NCI-H524 (cell line): ENCODE results near the gene CNIH2.

Experiments
- DNase-seq, 2 experiments: peaks; one replicate each; lab custom pipeline; 2025; lab: John Stamatoyannopoulos, UW

The CNIH2 gene

GRCh38 chr11:66329165-66329673 lies 51.2 kb downstream of the CNIH2 start:
- DNase-seq: no peak

GRCh38 chr11:66330931-66331330 lies 53.0 kb downstream of the CNIH2 start:
- no peak for DNase-seq

- DNase-seq: no peak
Measured at GRCh38 chr11:66331542-66332370, 53.8 kb downstream of the CNIH2 start.

- no peak for DNase-seq
Measured at GRCh38 chr11:66332371-66333219, 54.6 kb downstream of the CNIH2 start.

DNA sequence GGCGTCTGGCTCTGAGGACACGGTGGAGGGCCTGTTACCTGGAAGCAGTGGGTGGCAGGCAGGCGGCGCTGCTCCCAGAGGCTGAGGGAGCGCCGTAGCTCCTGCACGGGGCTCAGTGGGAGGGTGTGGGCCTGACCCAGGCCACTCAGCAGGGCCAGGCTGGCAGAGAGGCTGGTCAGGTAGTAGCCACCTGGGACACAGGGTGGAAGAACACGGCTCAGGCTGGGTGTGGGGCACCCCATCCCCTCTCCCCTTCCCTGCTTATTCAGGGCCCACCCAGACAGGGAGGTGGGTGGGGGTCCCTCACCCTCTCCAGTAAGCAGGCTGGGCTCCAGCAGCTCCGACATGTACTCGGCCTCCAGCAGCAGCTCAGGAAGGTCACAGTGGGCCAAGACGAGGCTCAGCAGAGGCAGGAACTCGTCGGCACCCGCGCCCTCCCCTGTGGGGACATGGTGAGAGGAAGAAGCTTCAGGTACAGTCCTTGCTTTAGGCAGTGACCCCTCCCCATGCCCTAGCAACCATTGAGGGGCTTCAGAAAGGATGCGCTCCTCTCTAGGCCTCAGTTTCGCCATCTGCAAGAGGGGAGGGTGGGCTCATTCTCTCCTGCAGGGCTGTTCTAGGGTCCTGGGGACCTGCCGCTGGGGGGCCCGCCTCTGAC lies 55.4 kb downstream of the CNIH2 start:
- no peak for DNase-seq
